ENCODE results near the gene CACNG6. TPM values are rescaled to one million over a fixed set of nuclear protein-coding genes. Genes with fewer than 3 reads are reported as not detected.

The CACNG6 gene
- polyA plus RNA-seq, 1 of the 3 experiments (the other 2 are of a cell fraction), result 1.2 TPM

DNA sequence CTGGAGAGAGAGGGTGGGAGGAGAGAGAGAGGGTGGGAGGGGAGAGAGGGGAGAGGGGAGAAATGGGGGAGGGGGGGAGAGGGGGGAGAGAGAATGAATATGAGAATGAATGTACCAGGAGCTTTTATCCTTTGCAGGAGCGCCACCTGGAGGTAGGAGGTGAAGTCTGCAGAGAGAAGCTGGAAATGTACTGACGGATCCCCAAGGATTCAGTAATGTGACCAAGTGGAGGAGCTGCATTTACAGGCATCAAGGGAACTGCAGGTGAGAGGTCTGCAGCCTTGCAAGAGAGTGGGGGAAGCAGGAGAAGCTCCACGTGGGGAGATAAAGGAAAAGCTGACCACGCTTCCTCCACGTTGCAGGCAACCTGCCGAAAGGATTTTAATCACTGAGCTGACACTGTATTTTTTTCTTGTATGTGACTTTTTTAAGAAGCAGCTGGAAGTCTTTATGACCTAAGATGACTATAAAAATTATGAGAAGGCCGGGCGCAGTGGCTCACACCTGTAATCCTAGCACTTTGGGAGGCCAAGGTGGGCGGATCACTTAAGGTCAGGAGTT is 38.6 kb downstream of the CACNG6 start:
- TF ChIP-seq RAD21 (IDR thresholded peaks at IDR 0.05; ENCODE audit: low read length) (peak; percentile 81), EP300 (IDR thresholded peaks at IDR 0.05; ENCODE audit: borderline replicate concordance in 1 of 2, low read depth in 1 of 2, low read length in 1 of 2) (no peak), SMC3 (IDR thresholded peaks at IDR 0.05; ENCODE audit: low read depth, low read length) (peak; percentile 66), NRF1 (IDR thresholded peaks at IDR 0.05; ENCODE audit: low read depth, low read length) (peak; percentile 12; the same call in 1 of the 2 replicates), GABPA (IDR thresholded peaks at IDR 0.05; ENCODE audit: low read depth) (no peak)
- TF ChIP-seq, protein P1, sequence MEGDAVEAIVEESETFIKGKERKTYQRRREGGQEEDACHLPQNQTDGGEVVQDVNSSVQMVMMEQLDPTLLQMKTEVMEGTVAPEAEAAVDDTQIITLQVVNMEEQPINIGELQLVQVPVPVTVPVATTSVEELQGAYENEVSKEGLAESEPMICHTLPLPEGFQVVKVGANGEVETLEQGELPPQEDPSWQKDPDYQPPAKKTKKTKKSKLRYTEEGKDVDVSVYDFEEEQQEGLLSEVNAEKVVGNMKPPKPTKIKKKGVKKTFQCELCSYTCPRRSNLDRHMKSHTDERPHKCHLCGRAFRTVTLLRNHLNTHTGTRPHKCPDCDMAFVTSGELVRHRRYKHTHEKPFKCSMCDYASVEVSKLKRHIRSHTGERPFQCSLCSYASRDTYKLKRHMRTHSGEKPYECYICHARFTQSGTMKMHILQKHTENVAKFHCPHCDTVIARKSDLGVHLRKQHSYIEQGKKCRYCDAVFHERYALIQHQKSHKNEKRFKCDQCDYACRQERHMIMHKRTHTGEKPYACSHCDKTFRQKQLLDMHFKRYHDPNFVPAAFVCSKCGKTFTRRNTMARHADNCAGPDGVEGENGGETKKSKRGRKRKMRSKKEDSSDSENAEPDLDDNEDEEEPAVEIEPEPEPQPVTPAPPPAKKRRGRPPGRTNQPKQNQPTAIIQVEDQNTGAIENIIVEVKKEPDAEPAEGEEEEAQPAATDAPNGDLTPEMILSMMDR (IDR thresholded peaks at IDR 0.05), result peak; percentile 69
- Histone ChIP-seq H3K4me1 (ENCODE audit: control insufficient read depth in 1 of 2, insufficient read depth in 2 of 2, low read depth in 1 of 2, low read length in 1 of 2) (no peaks in the 10 kb centered on the region), H3K79me2 (ENCODE audit: insufficient read depth) (no peaks in the 10 kb centered on the region), H3K9ac (no peak overlapping the region), H3K36me3 (replicated peaks in 1 of 2; ENCODE audit: control insufficient read depth in 1 of 2, insufficient read depth in 2 of 2, low read length in 1 of 2) (no peaks in the 10 kb centered on the region), H3K9me3 (no peaks in the 10 kb centered on the region), H3K4me2 (peak overlapping the region; percentile 81; the same call in 1 of the 2 replicates), H3K27ac (ENCODE audit: low read depth in 2 of 2, low read length in 1 of 2) (no peak overlapping the region), H3F3A (replicated peaks; ENCODE audit: insufficient read depth) (peaks cover 13% of the 10 kb centered on the region), H3K4me3 (ENCODE audit: low read depth in 2 of 2, low read length in 1 of 2) (no peak overlapping the region; a peak in 1 of 4 replicates), H3K27me3 (ENCODE audit: insufficient read depth) (no peaks in the 10 kb centered on the region), H3K9me2 (no peaks in the 10 kb centered on the region), H4K20me1 (ENCODE audit: insufficient read depth) (no peaks in the 10 kb centered on the region), H2AFZ (ENCODE audit: low read depth) (no peak overlapping the region)
- ChIA-PET CTCF (interaction anchor here (0.6 to 5.2 kb wide), 55 partner anchors 9 to 261 kb away, joined by 3 to 54 read pairs (median 4); partner anchors contain the start of genes CACNG7 and PRKCG), POLR2A (no interaction called here)
- peak; percentile 71 for DNase-seq
- WGBS (ENCODE audit: low lambda C conversion rate), result 6% methylated on average over 9 of the region's 9 CpGs

DNA sequence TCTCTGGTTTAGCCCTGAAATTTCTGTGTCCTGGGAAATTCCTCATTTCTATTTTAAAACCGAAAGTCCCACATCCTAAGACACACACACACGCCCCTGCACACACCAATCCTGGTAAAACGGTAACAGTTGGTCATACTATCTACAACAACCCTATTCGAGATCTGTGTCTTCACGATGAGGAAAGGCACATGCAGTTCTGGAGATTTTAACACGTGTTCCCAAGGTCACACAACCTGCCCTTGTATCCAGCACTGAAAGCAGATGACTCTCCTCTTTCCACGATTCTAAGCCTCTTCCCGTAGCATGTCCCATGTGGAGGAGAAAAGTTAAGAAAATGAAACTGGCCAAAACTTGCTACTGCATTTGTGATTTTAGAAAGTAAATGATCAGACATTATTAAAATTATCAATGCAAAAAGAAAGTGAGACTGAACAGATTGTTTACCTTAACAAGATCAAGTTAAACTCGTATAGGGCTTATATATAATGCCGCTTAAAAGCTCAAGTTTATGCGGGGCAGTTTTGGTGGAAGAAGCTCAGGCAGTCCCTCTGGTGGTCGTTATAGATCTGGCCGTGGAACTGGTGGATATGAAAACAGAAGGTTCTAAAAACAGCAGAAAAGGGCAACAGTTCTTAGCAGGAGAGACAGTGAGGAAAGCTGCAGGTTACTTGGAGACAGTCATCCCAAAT is 39.6 kb downstream of the CACNG6 start:
- H3K4me1 ChIP-seq (ENCODE audit: control insufficient read depth in 1 of 2, insufficient read depth in 2 of 2, low read depth in 1 of 2, low read length in 1 of 2), result peaks cover 0 to 7% of the 10 kb centered on the region in 2 experiments; a peak in 1 of 4 replicates
- peak overlapping the region; percentile 81 for H3K4me2 ChIP-seq
- peak overlapping the region in 1 of 2 experiments; percentile 6; a peak in 1 of 4 replicates for H3K27ac ChIP-seq (ENCODE audit: low read depth in 2 of 2, low read length in 1 of 2)
- DNase-seq, result no peak
- WGBS (ENCODE audit: low lambda C conversion rate), result 7% methylated on average over 13 of the region's 13 CpGs
- peak overlapping the region; percentile 41 to 56; a peak in 3 of 4 replicates for H3K4me3 ChIP-seq (ENCODE audit: low read depth in 2 of 2, low read length in 1 of 2)
- peak overlapping the region; percentile 78 for H2AFZ ChIP-seq (ENCODE audit: low read depth)
- H3K9me3 ChIP-seq, result no peaks in the 10 kb centered on the region
- no peaks in the 10 kb centered on the region for H3K79me2 ChIP-seq (ENCODE audit: insufficient read depth)
- POLR2A ChIA-PET, result no interaction called here
- H3K36me3 ChIP-seq (replicated peaks in 1 of 2; ENCODE audit: control insufficient read depth in 1 of 2, insufficient read depth in 2 of 2, low read length in 1 of 2), result no peaks in the 10 kb centered on the region
- H3K9me2 ChIP-seq, result no peaks in the 10 kb centered on the region
- CTCF ChIA-PET, result interaction anchor here (0.6 to 5.2 kb wide), 21 partner anchors 8 to 259 kb away, joined by 3 to 54 read pairs (median 3); partner anchors contain the start of gene NLRP12
- peaks cover 15% of the 10 kb centered on the region for H3F3A ChIP-seq (replicated peaks; ENCODE audit: insufficient read depth)
- H4K20me1 ChIP-seq (ENCODE audit: insufficient read depth), result no peaks in the 10 kb centered on the region
- H3K9ac ChIP-seq, result peak overlapping the region; percentile 18; the same call in 1 of the 2 replicates
- no peaks in the 10 kb centered on the region for H3K27me3 ChIP-seq (ENCODE audit: insufficient read depth)
- TF ChIP-seq GABPA (IDR thresholded peaks at IDR 0.05; ENCODE audit: low read depth) (no peak), SMC3 (IDR thresholded peaks at IDR 0.05; ENCODE audit: low read depth, low read length) (peak; percentile 55), YY1 (IDR thresholded peaks at IDR 0.05; ENCODE audit: low read depth) (no peak), EZH2phosphoT487 (IDR thresholded peaks at IDR 0.05; ENCODE audit: borderline replicate concordance, low read depth) (no peak), RAD21 (IDR thresholded peaks at IDR 0.05; ENCODE audit: low read length) (peak; percentile 34), MXI1 (IDR thresholded peaks at IDR 0.05; ENCODE audit: low read depth, low read length) (no peak), CHD2 (IDR thresholded peaks at IDR 0.05; ENCODE audit: low read length, partially characterized antibody) (no peak), TCF12 (IDR thresholded peaks at IDR 0.05) (no peak), FOXJ3 (CRISPR knock-in tag; IDR thresholded peaks at IDR 0.05) (no peak)
- TF ChIP-seq, protein P2, sequence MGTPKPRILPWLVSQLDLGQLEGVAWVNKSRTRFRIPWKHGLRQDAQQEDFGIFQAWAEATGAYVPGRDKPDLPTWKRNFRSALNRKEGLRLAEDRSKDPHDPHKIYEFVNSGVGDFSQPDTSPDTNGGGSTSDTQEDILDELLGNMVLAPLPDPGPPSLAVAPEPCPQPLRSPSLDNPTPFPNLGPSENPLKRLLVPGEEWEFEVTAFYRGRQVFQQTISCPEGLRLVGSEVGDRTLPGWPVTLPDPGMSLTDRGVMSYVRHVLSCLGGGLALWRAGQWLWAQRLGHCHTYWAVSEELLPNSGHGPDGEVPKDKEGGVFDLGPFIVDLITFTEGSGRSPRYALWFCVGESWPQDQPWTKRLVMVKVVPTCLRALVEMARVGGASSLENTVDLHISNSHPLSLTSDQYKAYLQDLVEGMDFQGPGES (IDR thresholded peaks at IDR 0.05; ENCODE audit: low read depth, low read length), result no peak
- TF ChIP-seq, protein P3, sequence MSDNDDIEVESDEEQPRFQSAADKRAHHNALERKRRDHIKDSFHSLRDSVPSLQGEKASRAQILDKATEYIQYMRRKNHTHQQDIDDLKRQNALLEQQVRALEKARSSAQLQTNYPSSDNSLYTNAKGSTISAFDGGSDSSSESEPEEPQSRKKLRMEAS (IDR thresholded peaks at IDR 0.05; ENCODE audit: low read depth), result peak; percentile 74
- TF ChIP-seq, protein P4, sequence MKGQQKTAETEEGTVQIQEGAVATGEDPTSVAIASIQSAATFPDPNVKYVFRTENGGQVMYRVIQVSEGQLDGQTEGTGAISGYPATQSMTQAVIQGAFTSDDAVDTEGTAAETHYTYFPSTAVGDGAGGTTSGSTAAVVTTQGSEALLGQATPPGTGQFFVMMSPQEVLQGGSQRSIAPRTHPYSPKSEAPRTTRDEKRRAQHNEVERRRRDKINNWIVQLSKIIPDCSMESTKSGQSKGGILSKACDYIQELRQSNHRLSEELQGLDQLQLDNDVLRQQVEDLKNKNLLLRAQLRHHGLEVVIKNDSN (IDR thresholded peaks at IDR 0.05; ENCODE audit: borderline replicate concordance, low read depth), result no peak
- TF ChIP-seq, protein P5, sequence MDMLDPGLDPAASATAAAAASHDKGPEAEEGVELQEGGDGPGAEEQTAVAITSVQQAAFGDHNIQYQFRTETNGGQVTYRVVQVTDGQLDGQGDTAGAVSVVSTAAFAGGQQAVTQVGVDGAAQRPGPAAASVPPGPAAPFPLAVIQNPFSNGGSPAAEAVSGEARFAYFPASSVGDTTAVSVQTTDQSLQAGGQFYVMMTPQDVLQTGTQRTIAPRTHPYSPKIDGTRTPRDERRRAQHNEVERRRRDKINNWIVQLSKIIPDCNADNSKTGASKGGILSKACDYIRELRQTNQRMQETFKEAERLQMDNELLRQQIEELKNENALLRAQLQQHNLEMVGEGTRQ (IDR thresholded peaks at IDR 0.05; ENCODE audit: borderline replicate concordance, low read depth, low read length), result no peak

All from SK-N-SH (cell line).